Testis (tissue), 2 donors: ENCODE data around the gene GRIK1.

ENCODE experiments used
- POLR2A ChIP-seq: fragments of 450-650 bp; IDR thresholded peaks from one replicate; pipeline ENCODE4 v1.6.1; 2017; ENCODE audit warnings: antibody characterized with exemption, mild to moderate bottlenecking, moderate library complexity
- TF ChIP-seq, protein P1 (sequence below), 3 experiments: fragments of 450-650 bp in 2 of 3; fragments of 200-600 bp in 1 of 3; sonication (generic) in 1 of 3; IDR thresholded peaks; one replicate each; pipeline ENCODE4 v1.5.1; 2016 to 2019; ENCODE audit warnings: antibody characterized with exemption in 3 of 3, mild to moderate bottlenecking in 2 of 3, moderate library complexity in 1 of 3

DNA sequence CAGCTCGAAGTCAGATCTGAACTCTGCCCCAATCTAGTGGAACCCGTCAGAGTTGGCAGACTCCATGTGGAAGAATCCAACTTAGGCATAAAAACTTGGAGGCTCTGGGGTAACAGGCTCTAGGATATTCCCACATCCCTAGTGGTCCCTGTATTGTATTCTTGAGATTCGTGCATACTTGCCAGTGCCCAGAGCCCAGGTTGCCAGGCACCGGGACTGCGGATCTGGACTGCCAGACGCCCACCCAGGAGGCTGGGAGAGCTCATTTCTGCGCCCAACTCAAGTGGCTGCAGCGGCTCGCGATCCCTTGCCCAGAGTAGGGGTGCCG lies 1.1 kb downstream of the GRIK1 start:
- TF ChIP-seq POLR2A, result no peak
- TF ChIP-seq, protein P1, sequence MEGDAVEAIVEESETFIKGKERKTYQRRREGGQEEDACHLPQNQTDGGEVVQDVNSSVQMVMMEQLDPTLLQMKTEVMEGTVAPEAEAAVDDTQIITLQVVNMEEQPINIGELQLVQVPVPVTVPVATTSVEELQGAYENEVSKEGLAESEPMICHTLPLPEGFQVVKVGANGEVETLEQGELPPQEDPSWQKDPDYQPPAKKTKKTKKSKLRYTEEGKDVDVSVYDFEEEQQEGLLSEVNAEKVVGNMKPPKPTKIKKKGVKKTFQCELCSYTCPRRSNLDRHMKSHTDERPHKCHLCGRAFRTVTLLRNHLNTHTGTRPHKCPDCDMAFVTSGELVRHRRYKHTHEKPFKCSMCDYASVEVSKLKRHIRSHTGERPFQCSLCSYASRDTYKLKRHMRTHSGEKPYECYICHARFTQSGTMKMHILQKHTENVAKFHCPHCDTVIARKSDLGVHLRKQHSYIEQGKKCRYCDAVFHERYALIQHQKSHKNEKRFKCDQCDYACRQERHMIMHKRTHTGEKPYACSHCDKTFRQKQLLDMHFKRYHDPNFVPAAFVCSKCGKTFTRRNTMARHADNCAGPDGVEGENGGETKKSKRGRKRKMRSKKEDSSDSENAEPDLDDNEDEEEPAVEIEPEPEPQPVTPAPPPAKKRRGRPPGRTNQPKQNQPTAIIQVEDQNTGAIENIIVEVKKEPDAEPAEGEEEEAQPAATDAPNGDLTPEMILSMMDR (IDR thresholded peaks at IDR 0.05), result no peak
